Measurements from ENCODE around the gene IL1RAPL1. TPM values are rescaled to one million over a fixed set of nuclear protein-coding genes. Genes with fewer than 3 reads are reported as not detected.

Gene IL1RAPL1
- total RNA-seq, 2 experiments from 2014 or later: not detected

DNA sequence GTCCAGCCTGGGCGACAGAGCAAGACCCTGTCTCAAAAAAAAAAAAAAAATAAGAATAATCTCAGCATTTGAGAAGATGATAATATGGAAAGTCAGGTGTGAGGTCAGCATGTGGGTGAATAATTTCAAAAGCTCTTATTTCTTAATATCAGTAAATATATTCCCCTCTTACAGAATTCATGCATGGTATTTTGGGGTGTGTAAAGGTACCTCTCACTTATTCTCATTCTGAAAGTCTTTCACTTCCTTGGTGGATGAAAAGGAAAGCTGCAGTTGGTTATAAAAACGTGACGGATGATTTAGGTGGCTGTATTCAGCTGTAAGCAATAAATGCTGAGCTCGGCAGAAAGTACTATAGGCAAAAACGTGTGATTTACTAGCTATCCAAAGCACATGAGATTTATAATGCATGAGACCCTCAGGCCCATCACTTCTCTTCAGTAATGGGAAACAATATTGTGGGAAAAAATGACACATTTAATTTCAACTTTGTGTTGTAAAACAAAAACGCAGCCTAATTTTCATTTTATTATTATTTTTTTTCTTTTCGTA, 1275.0 kb downstream of the IL1RAPL1 start:
- intact Hi-C loops (cut with micrococcal nuclease): no loop called here
- H3K27ac Mint-ChIP-seq: no peak overlapping the region
- no peaks in the 10 kb centered on the region for H3K27me3 Mint-ChIP-seq
- CTCF ChIA-PET: no interaction called here
- H3K36me3 Mint-ChIP-seq: no peaks in the 10 kb centered on the region
- POLR2A ChIA-PET: no interaction called here
- H3K4me3 Mint-ChIP-seq: no peak overlapping the region
- DNase-seq: no peak
- H3K9me3 Mint-ChIP-seq: peaks cover 2% of the 10 kb centered on the region
- no peaks in the 10 kb centered on the region for H3K4me1 Mint-ChIP-seq (ENCODE audit: low read depth)

GRCh38 chrX:29867971-29868370, 1280.7 kb downstream of the IL1RAPL1 start:
- DNase-seq: no peak
- ChIA-PET CTCF (no interaction called here), POLR2A (no interaction called here)
- intact Hi-C loops (cut with micrococcal nuclease): no loop called here
- Mint-ChIP-seq H3K27ac (no peak overlapping the region), H3K4me1 (ENCODE audit: low read depth) (no peaks in the 10 kb centered on the region), H3K4me3 (no peak overlapping the region), H3K27me3 (no peaks in the 10 kb centered on the region), H3K9me3 (no peaks in the 10 kb centered on the region), H3K36me3 (no peaks in the 10 kb centered on the region)

DNA sequence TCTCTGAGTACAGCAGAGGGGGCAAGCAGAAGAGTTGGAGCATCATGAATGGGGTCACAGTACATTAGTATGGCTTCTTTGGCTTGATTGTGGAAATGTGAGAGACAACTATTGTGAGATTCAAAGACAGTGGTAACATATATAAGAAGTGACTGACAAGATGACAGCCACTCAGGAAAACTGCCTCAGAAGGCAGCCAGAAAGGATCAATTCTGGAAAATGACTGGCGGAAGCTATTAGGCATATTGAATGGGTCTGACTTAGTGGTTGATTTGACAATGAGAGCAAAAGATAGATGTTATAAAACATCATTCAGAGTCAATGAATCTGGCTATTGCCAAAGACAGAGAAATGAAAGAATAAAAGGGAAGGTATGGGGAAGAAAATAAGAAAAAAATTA, 1282.6 kb downstream of the IL1RAPL1 start:
- Mint-ChIP-seq H3K9me3 (no peaks in the 10 kb centered on the region), H3K27me3 (no peaks in the 10 kb centered on the region), H3K36me3 (no peaks in the 10 kb centered on the region), H3K27ac (no peak overlapping the region), H3K4me1 (ENCODE audit: low read depth) (no peaks in the 10 kb centered on the region), H3K4me3 (no peak overlapping the region)
- ChIA-PET POLR2A (no interaction called here), CTCF (no interaction called here)
- intact Hi-C loops (cut with micrococcal nuclease): no loop called here
- no peak for DNase-seq

- H3K27ac Mint-ChIP-seq: no peak overlapping the region
- no peaks in the 10 kb centered on the region for H3K27me3 Mint-ChIP-seq
- H3K4me1 Mint-ChIP-seq (ENCODE audit: low read depth): no peaks in the 10 kb centered on the region
- intact Hi-C loops (cut with micrococcal nuclease): no loop called here
- H3K36me3 Mint-ChIP-seq: no peaks in the 10 kb centered on the region
- no peak for DNase-seq
- ChIA-PET POLR2A (no interaction called here), CTCF (no interaction called here)
- no peak overlapping the region for H3K4me3 Mint-ChIP-seq
- H3K9me3 Mint-ChIP-seq: no peaks in the 10 kb centered on the region
Measured at GRCh38 chrX:29870608-29871007, 1283.4 kb downstream of the IL1RAPL1 start.

- Mint-ChIP-seq H3K4me1 (ENCODE audit: low read depth) (no peaks in the 10 kb centered on the region), H3K36me3 (no peaks in the 10 kb centered on the region), H3K4me3 (no peak overlapping the region), H3K9me3 (no peaks in the 10 kb centered on the region), H3K27ac (no peak overlapping the region), H3K27me3 (no peaks in the 10 kb centered on the region)
- DNase-seq: no peak
- intact Hi-C loops (cut with micrococcal nuclease): no loop called here
- ChIA-PET POLR2A (no interaction called here), CTCF (no interaction called here)
Measured at GRCh38 chrX:29872831-29873230, 1285.6 kb downstream of the IL1RAPL1 start.

GRCh38 chrX:29876733-29877132, 1289.5 kb downstream of the IL1RAPL1 start:
- Mint-ChIP-seq H3K4me3 (no peak overlapping the region), H3K9me3 (no peaks in the 10 kb centered on the region), H3K4me1 (ENCODE audit: low read depth) (no peaks in the 10 kb centered on the region), H3K27ac (no peak overlapping the region), H3K36me3 (no peaks in the 10 kb centered on the region), H3K27me3 (no peaks in the 10 kb centered on the region)
- ChIA-PET POLR2A (no interaction called here), CTCF (no interaction called here)
- no peak for DNase-seq
- intact Hi-C loops (cut with micrococcal nuclease): no loop called here

DNA sequence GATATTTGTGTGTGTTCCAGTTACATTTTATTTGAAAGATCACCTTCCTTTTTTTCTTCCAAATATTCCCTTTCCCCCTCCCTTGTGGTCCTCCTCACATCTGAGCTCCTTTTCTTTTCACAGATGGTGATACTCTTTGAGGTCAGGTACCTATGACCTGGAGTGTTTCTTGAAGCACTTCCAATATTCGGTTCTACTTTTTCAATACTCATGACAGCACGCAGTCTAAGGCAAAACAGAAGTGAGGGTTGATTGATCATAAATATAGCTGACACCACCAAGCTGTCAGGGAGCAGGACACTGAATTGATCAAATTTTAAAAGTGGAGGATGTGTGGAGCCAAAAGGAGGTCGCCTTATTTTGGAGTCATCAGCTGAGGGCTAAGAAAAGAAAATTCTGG, 1293.7 kb downstream of the IL1RAPL1 start:
- ChIA-PET CTCF (no interaction called here), POLR2A (no interaction called here)
- Mint-ChIP-seq H3K9me3 (no peaks in the 10 kb centered on the region), H3K4me1 (ENCODE audit: low read depth) (no peaks in the 10 kb centered on the region), H3K36me3 (no peaks in the 10 kb centered on the region), H3K27ac (no peak overlapping the region), H3K4me3 (no peak overlapping the region), H3K27me3 (no peaks in the 10 kb centered on the region)
- DNase-seq: no peak
- intact Hi-C loops (cut with micrococcal nuclease): no loop called here

DNA sequence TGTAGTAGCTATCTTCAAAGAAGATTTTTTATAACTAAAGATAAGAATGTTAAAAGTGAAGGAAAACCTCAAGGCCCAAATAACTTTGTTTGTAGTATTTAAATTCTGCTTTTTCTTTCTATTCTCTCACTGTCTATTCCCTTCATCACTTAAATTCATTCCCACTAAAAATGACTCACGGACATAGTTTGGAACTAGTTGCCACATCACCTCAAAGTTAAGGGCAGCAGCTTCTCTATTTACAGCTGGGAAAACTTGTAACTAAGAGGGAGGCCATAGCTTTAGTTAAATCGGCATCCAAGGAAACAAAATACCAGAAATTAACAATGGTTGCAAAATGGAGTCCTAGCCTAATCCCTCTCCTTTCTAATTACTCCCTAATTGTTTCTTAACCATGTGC, 1302.8 kb downstream of the IL1RAPL1 start:
- ChIA-PET POLR2A (no interaction called here), CTCF (no interaction called here)
- no peak overlapping the region for H3K27ac Mint-ChIP-seq
- H3K4me3 Mint-ChIP-seq: no peak overlapping the region
- no peaks in the 10 kb centered on the region for H3K36me3 Mint-ChIP-seq
- no peaks in the 10 kb centered on the region for H3K9me3 Mint-ChIP-seq
- DNase-seq: no peak
- H3K27me3 Mint-ChIP-seq: no peaks in the 10 kb centered on the region
- intact Hi-C loops (cut with micrococcal nuclease): no loop called here
- H3K4me1 Mint-ChIP-seq (ENCODE audit: low read depth): no peaks in the 10 kb centered on the region

DNA sequence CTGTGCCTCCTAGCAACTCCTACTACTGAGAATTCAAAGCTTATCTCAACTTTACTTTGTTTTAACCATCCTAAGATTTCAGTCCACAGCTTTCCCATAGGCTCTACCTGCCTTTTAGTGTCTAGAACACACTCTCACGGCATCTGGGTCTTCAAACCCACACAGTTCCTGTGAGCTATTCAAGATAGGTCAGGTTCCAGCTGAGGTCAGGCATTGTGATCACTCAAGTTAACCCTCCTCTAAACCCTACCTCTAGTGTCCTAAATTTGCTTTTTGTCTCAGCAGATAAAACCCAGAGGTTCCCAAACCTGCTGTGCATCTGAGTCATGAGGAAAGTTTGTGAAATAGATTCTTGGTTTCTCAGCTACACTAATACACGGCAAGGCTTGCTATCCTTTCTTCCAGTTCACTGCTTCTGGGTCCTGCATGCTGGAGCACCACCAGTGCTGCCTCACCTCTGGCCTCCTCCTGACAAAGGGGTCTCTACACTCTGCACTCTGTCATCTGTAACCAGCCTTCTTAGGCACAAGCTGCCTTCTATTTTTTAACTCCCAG, 1303.5 kb downstream of the IL1RAPL1 start:
- Mint-ChIP-seq H3K9me3 (no peaks in the 10 kb centered on the region), H3K27ac (no peak overlapping the region), H3K27me3 (no peaks in the 10 kb centered on the region), H3K4me3 (no peak overlapping the region), H3K36me3 (no peaks in the 10 kb centered on the region), H3K4me1 (ENCODE audit: low read depth) (no peaks in the 10 kb centered on the region)
- intact Hi-C loops (cut with micrococcal nuclease): no loop called here
- CTCF ChIA-PET: no interaction called here
- DNase-seq: no peak
- POLR2A ChIA-PET: no interaction called here

GRCh38 chrX:29902004-29902403, 1314.8 kb downstream of the IL1RAPL1 start:
- Mint-ChIP-seq H3K4me3 (no peak overlapping the region), H3K27me3 (no peaks in the 10 kb centered on the region), H3K36me3 (no peaks in the 10 kb centered on the region), H3K27ac (no peak overlapping the region), H3K4me1 (ENCODE audit: low read depth) (no peaks in the 10 kb centered on the region), H3K9me3 (no peaks in the 10 kb centered on the region)
- CTCF ChIA-PET: no interaction called here
- intact Hi-C loops (cut with micrococcal nuclease): no loop called here
- DNase-seq: no peak
- POLR2A ChIA-PET: no interaction called here

DNA sequence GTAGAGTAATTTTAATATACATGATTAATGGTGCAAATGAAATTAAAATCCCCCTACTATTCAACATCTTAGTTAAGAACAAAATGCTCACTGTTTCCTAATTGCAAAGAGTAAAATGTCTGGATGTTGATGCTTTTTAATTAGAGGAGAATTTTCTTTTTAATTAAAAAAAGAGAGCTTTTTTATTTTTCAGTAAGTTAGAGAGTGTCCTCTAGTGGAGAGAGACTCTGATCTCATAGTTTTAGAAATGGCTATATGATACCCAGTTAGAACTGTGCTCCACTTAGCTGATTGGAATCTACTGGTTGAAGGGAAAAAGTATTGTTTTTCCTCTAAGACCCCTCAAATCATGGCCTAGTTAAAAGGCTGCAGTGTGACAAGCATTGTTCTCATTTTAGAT, 1316.1 kb downstream of the IL1RAPL1 start:
- DNase-seq: no peak
- H3K27me3 Mint-ChIP-seq: no peaks in the 10 kb centered on the region
- H3K4me1 Mint-ChIP-seq (ENCODE audit: low read depth): no peaks in the 10 kb centered on the region
- intact Hi-C loops (cut with micrococcal nuclease): no loop called here
- H3K4me3 Mint-ChIP-seq: no peak overlapping the region
- H3K9me3 Mint-ChIP-seq: no peaks in the 10 kb centered on the region
- ChIA-PET POLR2A (no interaction called here), CTCF (no interaction called here)
- H3K36me3 Mint-ChIP-seq: no peaks in the 10 kb centered on the region
- no peak overlapping the region for H3K27ac Mint-ChIP-seq

DNA sequence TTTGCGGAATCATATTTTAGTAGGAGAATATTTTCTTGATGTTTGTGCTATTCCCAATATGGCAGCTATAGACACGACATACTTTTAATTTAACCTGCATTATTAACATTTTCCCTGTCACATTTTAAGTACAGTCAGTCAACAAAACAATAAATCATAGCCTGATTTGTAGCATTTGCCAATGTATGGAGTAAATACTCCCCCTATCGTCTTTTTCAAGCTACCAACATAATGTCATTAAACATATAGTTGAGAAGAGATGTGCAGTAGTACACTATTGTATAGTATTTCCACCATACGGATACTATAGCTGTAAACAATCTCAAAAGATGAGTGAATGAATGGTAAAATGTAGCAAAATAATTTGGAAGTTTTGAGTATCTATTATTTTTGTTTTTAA, 1324.4 kb downstream of the IL1RAPL1 start:
- H3K27me3 Mint-ChIP-seq: no peaks in the 10 kb centered on the region
- DNase-seq: no peak
- ChIA-PET CTCF (no interaction called here), POLR2A (no interaction called here)
- H3K4me1 Mint-ChIP-seq (ENCODE audit: low read depth): no peaks in the 10 kb centered on the region
- no peaks in the 10 kb centered on the region for H3K9me3 Mint-ChIP-seq
- intact Hi-C loops (cut with micrococcal nuclease): no loop called here
- no peaks in the 10 kb centered on the region for H3K36me3 Mint-ChIP-seq
- H3K4me3 Mint-ChIP-seq: no peak overlapping the region
- H3K27ac Mint-ChIP-seq: no peak overlapping the region

GRCh38 chrX:29913647-29914046, 1326.4 kb downstream of the IL1RAPL1 start:
- H3K36me3 Mint-ChIP-seq: no peaks in the 10 kb centered on the region
- no peaks in the 10 kb centered on the region for H3K4me1 Mint-ChIP-seq (ENCODE audit: low read depth)
- no peak for DNase-seq
- ChIA-PET POLR2A (no interaction called here), CTCF (no interaction called here)
- H3K9me3 Mint-ChIP-seq: no peaks in the 10 kb centered on the region
- intact Hi-C loops (cut with micrococcal nuclease): no loop called here
- no peaks in the 10 kb centered on the region for H3K27me3 Mint-ChIP-seq
- no peak overlapping the region for H3K27ac Mint-ChIP-seq
- no peak overlapping the region for H3K4me3 Mint-ChIP-seq

GRCh38 chrX:29922607-29923006, 1335.4 kb downstream of the IL1RAPL1 start:
- Mint-ChIP-seq H3K36me3 (no peaks in the 10 kb centered on the region), H3K27ac (no peak overlapping the region), H3K4me3 (no peak overlapping the region), H3K27me3 (no peaks in the 10 kb centered on the region), H3K4me1 (ENCODE audit: low read depth) (no peaks in the 10 kb centered on the region), H3K9me3 (no peaks in the 10 kb centered on the region)
- POLR2A ChIA-PET: no interaction called here
- no peak for DNase-seq
- CTCF ChIA-PET: no interaction called here
- intact Hi-C loops (cut with micrococcal nuclease): no loop called here

All from activated CD4-positive, alpha-beta memory T cell treated with anti-CD3 and anti-CD28 coated beads for 36 hours (primary cell).